GM19099 (cell line): ENCODE results near the gene KAZN.

Experiments
- POLR2A ChIP-seq: IDR thresholded peaks from 3 replicates; pipeline ENCODE4 v1.6.1; 2011; ENCODE audit warnings: low read depth; ENCODE audit not compliant: insufficient read length; ENCODE audit errors: extremely low read depth

Gene KAZN

GRCh38 chr1:14961661-14962267 is 363.3 kb downstream of the KAZN start:
- no peak for TF ChIP-seq POLR2A

- no peak for TF ChIP-seq POLR2A
Measured at GRCh38 chr1:14962407-14962806, 363.9 kb downstream of the KAZN start.

DNA sequence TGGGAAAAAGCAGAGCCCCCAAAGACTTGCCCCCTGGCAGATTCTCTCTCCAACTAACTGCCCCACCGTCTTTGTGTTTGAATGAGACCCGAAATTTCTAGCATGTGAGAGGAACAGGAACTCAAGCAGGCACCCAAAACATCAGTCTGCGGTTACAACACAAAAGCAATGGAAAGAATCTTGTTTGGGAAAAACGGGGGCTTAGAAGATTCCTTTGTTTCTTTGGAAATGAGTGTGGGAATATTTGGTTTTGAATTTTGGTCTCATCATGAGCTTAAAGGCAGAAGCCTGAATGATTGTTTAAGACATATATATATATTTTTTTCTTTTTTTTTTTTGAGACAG is 366.2 kb downstream of the KAZN start:
- no peak for TF ChIP-seq POLR2A

- no peak for TF ChIP-seq POLR2A
Measured at GRCh38 chr1:14968251-14968851, 369.9 kb downstream of the KAZN start.

GRCh38 chr1:14969006-14969405 is 370.5 kb downstream of the KAZN start:
- TF ChIP-seq POLR2A: no peak

- no peak for TF ChIP-seq POLR2A
Measured at GRCh38 chr1:14970115-14970798, 371.8 kb downstream of the KAZN start.

- no peak for TF ChIP-seq POLR2A
Measured at GRCh38 chr1:14970799-14971141, 372.3 kb downstream of the KAZN start.

GRCh38 chr1:14971221-14971620 is 372.7 kb downstream of the KAZN start:
- no peak for TF ChIP-seq POLR2A

- no peak for TF ChIP-seq POLR2A
Measured at GRCh38 chr1:14972107-14972506, 373.6 kb downstream of the KAZN start.

DNA sequence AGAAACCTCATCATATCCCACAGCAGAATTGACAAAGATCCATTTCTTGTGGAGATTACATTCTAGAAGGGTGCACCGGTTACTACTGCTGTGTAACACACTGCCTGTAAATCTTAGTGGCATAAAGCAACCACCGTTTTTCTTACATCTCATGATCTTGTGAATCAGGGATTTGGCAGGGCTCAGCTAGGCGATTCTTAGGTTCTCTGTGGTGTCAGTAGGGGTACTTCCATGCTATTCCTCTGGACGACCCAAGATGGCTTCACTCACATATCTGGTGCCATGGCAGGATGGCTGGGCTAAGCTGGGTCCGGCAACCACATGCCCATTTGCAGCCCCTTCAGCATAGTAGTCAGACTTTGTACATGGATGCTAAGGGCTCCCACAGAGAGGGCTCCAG is 375.3 kb downstream of the KAZN start:
- TF ChIP-seq POLR2A: no peak

DNA sequence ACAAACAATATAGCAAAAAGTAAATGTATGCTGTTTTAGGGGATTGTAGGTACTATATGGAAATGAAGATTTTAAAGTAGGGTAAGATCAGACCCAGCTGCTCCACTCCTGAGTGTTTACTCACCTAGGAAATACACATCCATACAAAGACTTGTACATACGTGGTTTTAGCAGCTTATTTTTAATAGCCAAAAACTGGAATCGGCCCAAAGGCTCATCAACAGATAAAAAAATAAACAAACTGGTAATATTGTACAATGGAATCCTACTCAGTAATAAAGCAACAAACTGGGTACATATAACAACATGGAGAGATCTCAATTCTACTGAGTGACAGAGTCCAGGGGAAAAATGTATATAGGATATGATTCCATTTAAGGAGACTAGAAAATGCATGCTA is 375.9 kb downstream of the KAZN start:
- TF ChIP-seq POLR2A: no peak

- no peak for TF ChIP-seq POLR2A
Measured at GRCh38 chr1:14975119-14975518, 376.6 kb downstream of the KAZN start.

DNA sequence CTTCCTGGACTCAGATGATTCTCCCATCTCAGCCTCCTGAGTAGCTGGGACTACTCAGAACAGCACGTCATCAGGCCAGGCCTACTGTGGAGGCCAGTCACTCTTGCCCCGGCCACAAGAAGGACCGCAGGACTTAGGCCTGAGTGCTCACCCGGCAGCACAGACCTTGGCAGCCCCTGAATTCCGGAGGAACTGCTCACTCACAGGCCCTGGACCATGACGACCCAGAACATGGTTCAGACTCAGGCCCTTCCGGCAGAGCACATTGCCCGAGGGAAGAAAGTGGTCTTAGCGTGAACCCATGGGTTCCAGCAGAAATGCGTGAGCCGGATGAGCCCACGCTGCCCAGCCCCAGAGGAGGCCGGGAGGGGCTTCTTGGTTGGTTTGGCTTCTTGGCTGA is 377.8 kb downstream of the KAZN start:
- no peak for TF ChIP-seq POLR2A

DNA sequence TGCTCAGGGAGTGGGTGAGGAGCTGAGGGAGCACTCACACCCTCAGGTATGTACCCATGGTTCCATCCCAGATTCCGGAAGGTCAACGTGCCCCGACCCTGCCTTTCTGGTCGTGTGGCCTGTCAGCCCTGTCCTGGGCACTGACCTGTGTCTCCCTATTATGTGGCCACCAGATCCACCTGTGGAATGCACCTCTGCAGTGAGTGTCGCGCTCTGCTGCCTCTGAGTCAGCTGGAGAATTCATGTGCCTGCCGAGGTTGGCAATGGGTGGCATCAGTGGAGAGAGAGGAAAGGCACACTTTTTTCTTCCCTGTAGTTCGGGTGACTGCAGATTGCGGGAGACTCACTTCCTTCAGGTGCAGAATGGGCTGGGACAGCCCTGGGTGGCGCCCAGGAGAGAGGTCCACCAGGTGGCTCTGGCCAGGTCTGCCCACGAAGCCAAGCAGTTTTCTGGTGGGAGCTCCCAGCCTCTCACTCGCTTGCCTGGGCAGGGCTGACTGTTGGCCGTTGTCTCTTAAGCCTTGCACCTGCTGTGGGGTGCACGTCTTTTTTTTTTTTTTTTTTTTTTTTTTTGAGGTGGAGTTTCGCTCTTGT is 378.9 kb downstream of the KAZN start:
- TF ChIP-seq POLR2A: no peak

DNA sequence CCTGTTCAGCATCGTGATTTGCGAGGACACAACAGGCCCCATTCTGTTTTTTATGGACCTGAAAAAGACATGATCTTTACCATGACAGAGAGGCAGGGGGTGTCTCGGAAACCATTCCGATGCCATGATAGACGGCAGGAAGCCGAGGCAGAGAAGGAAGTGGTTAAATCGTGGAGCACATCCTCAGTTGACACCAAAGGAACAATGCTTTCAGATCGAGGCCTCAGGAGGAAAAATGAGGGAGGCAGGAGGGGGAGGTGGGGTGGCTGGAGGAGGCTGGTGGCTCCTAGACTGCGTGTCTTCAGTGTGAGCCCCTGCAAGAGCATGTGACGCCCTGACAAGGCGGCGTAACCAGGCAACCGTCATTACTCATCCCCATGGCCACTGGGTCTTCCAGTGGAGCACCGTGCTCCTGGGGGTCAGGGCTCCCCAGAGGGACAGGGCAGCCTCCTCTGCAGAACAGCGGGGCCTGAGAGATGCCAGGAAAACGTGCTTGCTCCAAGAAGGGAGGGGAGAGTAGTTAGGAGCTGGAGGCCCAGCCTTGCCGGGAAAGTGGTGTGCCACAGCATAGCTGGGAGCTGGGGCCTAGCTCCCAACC is 382.2 kb downstream of the KAZN start:
- TF ChIP-seq POLR2A: no peak

- no peak for TF ChIP-seq POLR2A
Measured at GRCh38 chr1:14982029-14982428, 383.5 kb downstream of the KAZN start.
